SH-SY5Y (cell line): ENCODE data around the gene MAPK12.

Experiments
- GATA2 ChIP-seq: IDR thresholded peaks from 2 replicates; pipeline ENCODE4 v1.6.1; 2011; ENCODE audit warnings: mild to moderate bottlenecking, low read depth, low read length
- GATA3 ChIP-seq: IDR thresholded peaks from 2 replicates; pipeline ENCODE4 v1.6.1; 2011; ENCODE audit warnings: low read depth, mild to moderate bottlenecking, low read length, moderate library complexity

DNA sequence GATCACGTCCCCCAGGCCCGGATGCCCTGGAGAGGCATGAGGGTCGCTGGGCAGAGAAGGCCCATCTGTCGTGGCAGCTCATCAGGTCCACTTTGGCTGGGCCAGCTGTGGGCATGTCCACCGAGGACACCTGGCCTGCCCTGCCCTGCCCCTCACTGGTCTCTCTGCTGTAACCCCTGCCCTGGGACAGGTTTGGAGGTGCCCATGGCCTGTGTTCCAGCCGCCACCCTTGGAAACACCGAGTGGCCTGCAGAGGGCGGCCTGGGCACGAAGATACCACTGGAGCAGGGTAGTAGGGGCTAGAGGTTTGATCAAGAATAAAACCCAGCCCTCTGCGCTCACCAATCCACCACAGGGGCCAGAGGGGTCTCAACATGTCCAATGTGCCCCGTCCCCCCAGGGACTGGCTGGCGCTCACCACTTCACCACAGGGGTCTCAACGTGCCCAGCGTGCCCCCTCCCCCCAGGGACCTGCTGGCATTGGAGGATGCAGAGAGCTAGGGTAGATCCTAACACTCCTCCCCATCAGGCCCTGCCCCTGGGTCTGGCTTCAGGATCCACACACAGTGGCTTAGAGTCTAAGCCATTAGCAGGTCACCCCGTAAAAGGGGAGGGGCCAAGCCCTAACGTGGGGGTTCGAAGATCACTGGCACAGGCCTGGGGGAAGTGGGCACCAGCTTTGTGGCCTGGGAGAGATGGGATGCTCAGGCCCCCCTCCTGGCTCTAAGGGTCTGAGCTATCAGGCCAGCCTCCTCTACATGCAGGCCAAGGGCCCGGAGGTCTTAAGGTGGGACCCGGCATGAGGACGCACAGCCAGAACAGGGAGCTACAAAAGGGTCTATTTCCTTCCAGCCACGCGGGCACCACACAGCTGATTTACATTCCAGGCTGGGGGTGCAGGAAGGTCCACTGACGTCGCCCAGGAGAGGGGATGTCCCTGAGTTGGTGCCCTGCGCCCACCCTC, 9.1 kb downstream of the MAPK12 start:
- TF ChIP-seq GATA2 (no peak), GATA3 (no peak)
